HepG2 (cell line): Measurements from ENCODE around the gene TCN1.

Experiments used
- CENPT ChIP-seq: sonication (generic); formaldehyde crosslinking; IDR thresholded peaks from 2 replicates; pipeline ENCODE4 v1.8.0; 2022; ENCODE audit warnings: low read depth, mild to moderate bottlenecking, moderate library complexity, missing genetic modification reagents
- EP300 ChIP-seq, 3 experiments: sonication (generic) in 1 of 3; formaldehyde crosslinking in 1 of 3; IDR thresholded peaks; 2 replicates each; pipeline versions ENCODE4 v1.5.1 to v1.6.1; 2011 to 2020; ENCODE audit warnings: low read depth in 2 of 3, low read length in 2 of 3, borderline replicate concordance in 1 of 3, improper control_type of control experiment in 1 of 3, mild to moderate bottlenecking in 1 of 3, missing genetic modification reagents in 1 of 3, moderate library complexity in 1 of 3
- ESRRA ChIP-seq: sonication (generic); formaldehyde crosslinking; IDR thresholded peaks from 2 replicates; pipeline ENCODE4 v1.5.1; 2020; ENCODE audit warnings: mild to moderate bottlenecking, low read depth, missing genetic modification reagents
- MZF1 ChIP-seq: sonication (generic); formaldehyde crosslinking; IDR thresholded peaks from 2 replicates; pipeline ENCODE4 v1.8.1; 2023; ENCODE audit warnings: mild to moderate bottlenecking, missing genetic modification reagents, borderline replicate concordance
- RNF2 ChIP-seq: fragments of 450-650 bp; conservative IDR thresholded peaks from 2 replicates; pipeline ENCODE4 v1.6.1; 2016; ENCODE audit warnings: low read depth
- SALL2 ChIP-seq: sonication (generic); formaldehyde crosslinking; IDR thresholded peaks from 2 replicates; pipeline ENCODE4 v1.8.1; 2023; ENCODE audit warnings: mild to moderate bottlenecking, missing genetic modification reagents, inconsistent platforms
- TBP ChIP-seq: sonication (generic); formaldehyde crosslinking; IDR thresholded peaks from 2 replicates; pipeline ENCODE4 v1.5.0; 2020; ENCODE audit warnings: missing genetic modification reagents
- TRIM24 ChIP-seq: sonication (generic); formaldehyde crosslinking; IDR thresholded peaks from 2 replicates; pipeline ENCODE4 v1.8.0; 2022; ENCODE audit warnings: mild to moderate bottlenecking, missing genetic modification reagents
- ZNF138 ChIP-seq: sonication (generic); formaldehyde crosslinking; IDR thresholded peaks from 2 replicates; pipeline ENCODE4 v1.5.0; 2020; ENCODE audit warnings: mild to moderate bottlenecking, low read depth, missing genetic modification reagents
- ZNF232 ChIP-seq: sonication (generic); formaldehyde crosslinking; IDR thresholded peaks from 2 replicates; pipeline ENCODE4 v1.4.0; 2020; ENCODE audit warnings: missing genetic modification reagents, borderline replicate concordance
- ZNF3 ChIP-seq: IDR thresholded peaks from 2 replicates; pipeline ENCODE4 v1.7.0; 2017; ENCODE audit warnings: inconsistent platforms
- ZZZ3 ChIP-seq: sonication (generic); formaldehyde crosslinking; IDR thresholded peaks from 2 replicates; pipeline ENCODE4 v1.4.0; 2020; ENCODE audit warnings: missing genetic modification reagents, mild to moderate bottlenecking, borderline replicate concordance
- TF ChIP-seq, protein P1 (sequence below): sonication (generic); formaldehyde crosslinking; IDR thresholded peaks from 2 replicates; pipeline ENCODE4 v1.4.0; 2020; ENCODE audit warnings: low read depth, mild to moderate bottlenecking, missing genetic modification reagents
- TF ChIP-seq, protein P2 (sequence below): sonication (generic); formaldehyde crosslinking; IDR thresholded peaks from 2 replicates; pipeline ENCODE4 v1.4.0; 2020; ENCODE audit warnings: missing genetic modification reagents

DNA sequence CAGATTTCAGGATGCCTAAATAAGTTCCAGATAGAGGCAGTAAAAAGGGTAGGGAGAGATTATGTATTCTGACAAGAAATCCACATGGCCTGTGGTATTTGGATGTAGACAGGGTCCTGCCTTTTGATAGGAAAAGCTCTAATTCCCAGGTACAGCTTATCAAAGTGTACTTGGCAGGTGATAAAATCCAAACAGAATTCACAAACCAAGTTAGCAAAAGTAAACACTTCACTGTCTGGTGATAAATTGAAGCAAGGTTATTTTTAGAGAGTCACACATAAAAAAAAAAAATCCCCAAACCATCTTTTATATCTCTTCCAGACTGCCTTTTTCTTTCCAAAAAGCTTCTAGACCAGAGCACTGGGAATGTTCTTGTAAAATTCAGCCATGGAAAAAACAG lies 26.7 kb downstream of the TCN1 start:
- TF ChIP-seq ZZZ3 (CRISPR knock-in tag) (no peak), CENPT (CRISPR knock-in tag) (no peak), ESRRA (CRISPR knock-in tag) (no peak), EP300 (IDR thresholded peaks at IDR 0.05; ENCODE audit: low read depth in 2 of 2, low read length in 2 of 2) (no peak), EP300 (CRISPR knock-in tag; IDR thresholded peaks at IDR 0.05; ENCODE audit: borderline replicate concordance) (no peak), TRIM24 (CRISPR knock-in tag) (no peak), ZNF138 (CRISPR knock-in tag) (no peak), TBP (CRISPR knock-in tag) (no peak), SALL2 (CRISPR knock-in tag) (no peak), ZNF3 (CRISPR knock-in tag) (no peak), MZF1 (CRISPR knock-in tag) (no peak), RNF2 (no peak), ZNF232 (CRISPR knock-in tag) (no peak)
- TF ChIP-seq, protein P1, sequence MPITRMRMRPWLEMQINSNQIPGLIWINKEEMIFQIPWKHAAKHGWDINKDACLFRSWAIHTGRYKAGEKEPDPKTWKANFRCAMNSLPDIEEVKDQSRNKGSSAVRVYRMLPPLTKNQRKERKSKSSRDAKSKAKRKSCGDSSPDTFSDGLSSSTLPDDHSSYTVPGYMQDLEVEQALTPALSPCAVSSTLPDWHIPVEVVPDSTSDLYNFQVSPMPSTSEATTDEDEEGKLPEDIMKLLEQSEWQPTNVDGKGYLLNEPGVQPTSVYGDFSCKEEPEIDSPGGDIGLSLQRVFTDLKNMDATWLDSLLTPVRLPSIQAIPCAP (CRISPR knock-in tag): no peak
- TF ChIP-seq, protein P2, sequence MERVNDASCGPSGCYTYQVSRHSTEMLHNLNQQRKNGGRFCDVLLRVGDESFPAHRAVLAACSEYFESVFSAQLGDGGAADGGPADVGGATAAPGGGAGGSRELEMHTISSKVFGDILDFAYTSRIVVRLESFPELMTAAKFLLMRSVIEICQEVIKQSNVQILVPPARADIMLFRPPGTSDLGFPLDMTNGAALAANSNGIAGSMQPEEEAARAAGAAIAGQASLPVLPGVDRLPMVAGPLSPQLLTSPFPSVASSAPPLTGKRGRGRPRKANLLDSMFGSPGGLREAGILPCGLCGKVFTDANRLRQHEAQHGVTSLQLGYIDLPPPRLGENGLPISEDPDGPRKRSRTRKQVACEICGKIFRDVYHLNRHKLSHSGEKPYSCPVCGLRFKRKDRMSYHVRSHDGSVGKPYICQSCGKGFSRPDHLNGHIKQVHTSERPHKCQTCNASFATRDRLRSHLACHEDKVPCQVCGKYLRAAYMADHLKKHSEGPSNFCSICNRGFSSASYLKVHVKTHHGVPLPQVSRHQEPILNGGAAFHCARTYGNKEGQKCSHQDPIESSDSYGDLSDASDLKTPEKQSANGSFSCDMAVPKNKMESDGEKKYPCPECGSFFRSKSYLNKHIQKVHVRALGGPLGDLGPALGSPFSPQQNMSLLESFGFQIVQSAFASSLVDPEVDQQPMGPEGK (CRISPR knock-in tag): no peak
